HL-60 (cell line): ENCODE measurements around the gene TANC1.

ENCODE experiments used
- CTCF ChIP-seq: IDR thresholded peaks from one replicate; pipeline ENCODE4 v1.5.1; 2011; ENCODE audit warnings: low read length, control low read depth, inconsistent platforms; ENCODE audit not compliant: insufficient read depth
- POLR2AphosphoS5 ChIP-seq: IDR thresholded peaks from 2 replicates; pipeline ENCODE4 v1.6.1; 2012; ENCODE audit warnings: low read depth
- REST ChIP-seq: IDR thresholded peaks from 2 replicates; pipeline ENCODE4 v1.6.1; 2012; ENCODE audit warnings: low read depth; ENCODE audit not compliant: insufficient replicate concordance
- SPI1 ChIP-seq: IDR thresholded peaks from 2 replicates; pipeline ENCODE4 v1.6.1; 2012; ENCODE audit warnings: low read depth, mild to moderate bottlenecking, borderline replicate concordance

- TF ChIP-seq CTCF (no peak), POLR2AphosphoS5 (no peak), SPI1 (no peak), REST (no peak)
These were observed 188.4 kb downstream of the TANC1 start for GRCh38 chr2:159156834-159157233.
